ENCODE measurements around the gene SEZ6L2. TPM values are rescaled to one million over a fixed set of nuclear protein-coding genes. Genes with fewer than 3 reads are reported as not detected.

SEZ6L2 gene
- total and polyA plus RNA-seq, 2 of the 8 experiments (the other 6 are each of a cell fraction or from before 2014, with no cell fraction given) = 43.5 to 47.7 TPM

DNA sequence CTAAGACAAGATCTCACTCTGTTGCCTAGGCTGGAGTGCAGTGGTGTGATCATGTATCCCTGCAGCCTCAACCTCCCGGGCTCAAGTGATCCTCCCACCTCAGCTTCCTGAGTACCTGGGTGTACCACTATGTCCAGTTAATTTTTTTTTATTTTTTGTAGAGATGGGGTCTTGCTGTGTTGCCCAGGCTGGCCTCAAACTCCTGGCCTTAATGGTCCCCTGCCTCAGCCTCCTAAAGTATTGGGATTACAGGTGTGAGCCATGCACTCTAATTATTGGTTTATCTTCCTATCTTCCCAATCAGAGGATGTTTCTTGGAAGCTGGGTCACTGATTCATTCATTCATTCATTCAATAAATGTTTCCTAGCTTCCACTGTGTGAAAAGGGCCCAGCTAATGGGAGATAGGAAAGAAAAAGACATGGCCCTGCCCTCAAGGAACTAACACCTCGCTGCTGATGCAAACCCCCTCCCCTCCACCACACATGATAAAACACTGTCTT, 9.4 kb upstream of the SEZ6L2 start:
- no peak for TF ChIP-seq SP1 (IDR thresholded peaks at IDR 0.05; ENCODE audit: low read depth, low read length)
- Histone ChIP-seq H2AK5ac (ENCODE audit: low read depth, low read length) (no peak overlapping the region), H3K56ac (replicated peaks; ENCODE audit: insufficient read length, low read depth, low read length) (no peak overlapping the region), H3K79me1 (ENCODE audit: low read depth, low read length) (no peaks in the 10 kb centered on the region), H2BK5ac (ENCODE audit: low read depth, low read length) (no peak overlapping the region), H3K4me2 (ENCODE audit: insufficient read depth in 1 of 2, low read depth in 2 of 2, low read length in 2 of 2) (no peak overlapping the region), H3K23ac (ENCODE audit: insufficient read length) (no peak overlapping the region), H3K23me2 (ENCODE audit: low read depth, low read length) (no peaks in the 10 kb centered on the region), H4K8ac (ENCODE audit: extremely low read depth, insufficient read depth, low read length) (no peak overlapping the region), H2BK120ac (replicated peaks; ENCODE audit: low read depth, low read length) (no peak overlapping the region), H2BK20ac (ENCODE audit: low read length) (no peak overlapping the region), H2AFZ (ENCODE audit: low read length) (no peak overlapping the region), H3K9me3 (ENCODE audit: insufficient read depth in 2 of 2, low read depth in 1 of 2, low read length in 1 of 2) (no peaks in the 10 kb centered on the region), H3K27ac (ENCODE audit: low read depth, low read length) (no peak overlapping the region), H3K14ac (ENCODE audit: insufficient read length) (no peak overlapping the region), H3K18ac (ENCODE audit: extremely low read depth, low read length) (no peak overlapping the region), H3K4ac (replicated peaks; ENCODE audit: insufficient read length, low read depth, low read length) (no peak overlapping the region), H2BK15ac (ENCODE audit: low read length) (no peak overlapping the region), H4K5ac (ENCODE audit: insufficient read length, low read depth, low read length) (no peak overlapping the region), H4K20me1 (replicated peaks in 1 of 2; ENCODE audit: control insufficient read depth in 1 of 2, insufficient read depth in 2 of 2, low read length in 2 of 2) (peaks cover 0 to 3% of the 10 kb centered on the region in 2 experiments), H3K4me3 (ENCODE audit: extremely low read depth in 1 of 4, insufficient read depth in 2 of 4, low read depth in 3 of 4, low read length in 4 of 4) (no peak overlapping the region), H3K27me3 (replicated peaks in 1 of 4; ENCODE audit: control insufficient read depth in 3 of 4, extremely low read depth in 1 of 4, insufficient read depth in 3 of 4, low read length in 3 of 4) (no peaks in the 10 kb centered on the region), H3K9ac (replicated peaks in 1 of 4; ENCODE audit: extremely low read depth in 1 of 4, low read depth in 3 of 4, low read length in 3 of 4) (no peak overlapping the region), H3K36me3 (ENCODE audit: control insufficient read depth in 2 of 4, insufficient read depth in 4 of 4, low read length in 3 of 4) (peaks cover 0 to 4% (median 0%) of the 10 kb centered on the region in 4 experiments; a peak in 2 of 8 replicates), H2BK12ac (ENCODE audit: low read depth, low read length) (no peak overlapping the region), H3K79me2 (ENCODE audit: control insufficient read depth in 1 of 2, insufficient read depth in 2 of 2, low read length in 2 of 2) (no peaks in the 10 kb centered on the region), H3K4me1 (replicated peaks in 1 of 4; ENCODE audit: control insufficient read depth in 3 of 4, insufficient read depth in 4 of 4, low read length in 3 of 4) (peaks cover 0 to 6% (median 2%) of the 10 kb centered on the region in 4 experiments; a peak in 3 of 7 replicates), H4K91ac (replicated peaks; ENCODE audit: insufficient read length, low read length) (no peak overlapping the region)
- ChIA-PET POLR2A (ENCODE audit: partially characterized antibody) (interaction anchor here (0.7 to 6.4 kb wide), 8 partner anchors 8 to 199 kb away, joined by 3 to 52 read pairs (median 3); partner anchors contain the start of genes ASPHD1, HIRIP3, INO80E and SEZ6L2), CTCF (ENCODE audit: partially characterized antibody) (interaction anchor here (0.6 to 2.7 kb wide), 6 partner anchors 8 to 147 kb away, joined by 3 to 14 read pairs (median 6); partner anchors contain the start of gene KCTD13)
- WGBS, 2 experiments (ENCODE audit: extremely low coverage in 1 of 2, insufficient coverage in 1 of 2, insufficient read length in 1 of 2, insufficient replicate concordance in 2 of 2, low coverage in 1 of 2, low lambda C conversion rate in 2 of 2, missing lambda C conversion rate in 1 of 2) = 95% methylated on average over 2 of the region's 2 CpGs; no CpG with 5 or more reads in 1 of the 2 experiments
- FAIRE-seq (no peak), DNase-seq (ENCODE audit: low read depth in 1 of 2, low spot score in 2 of 2) (no peak)
